ENCODE data around the gene MCM5. TPM values are rescaled to one million over a fixed set of nuclear protein-coding genes. Genes with fewer than 3 reads are reported as not detected.
A peak's percentile ranks its signal among the peaks of the same experiment; 100 is the strongest.

MCM5 gene
- total RNA-seq, 2 donors from 2014 or later = 7.9 to 9.3 TPM

GRCh38 chr22:35373781-35374180, 26.2 kb upstream of the MCM5 start:
- intact Hi-C loops (cut with DNase I) = no loop called here
- DNase-seq = no peak
- H3K4me1 ChIP-seq = peaks cover 30% of the 10 kb centered on the region
- ATAC-seq = no peak
- WGBS, 2 donors = 81 to 83% methylated on average over 6 of the region's 6 CpGs
- no peak overlapping the region for H3K27ac ChIP-seq
- H3K4me3 ChIP-seq = no peak overlapping the region
- TF ChIP-seq, protein P1, sequence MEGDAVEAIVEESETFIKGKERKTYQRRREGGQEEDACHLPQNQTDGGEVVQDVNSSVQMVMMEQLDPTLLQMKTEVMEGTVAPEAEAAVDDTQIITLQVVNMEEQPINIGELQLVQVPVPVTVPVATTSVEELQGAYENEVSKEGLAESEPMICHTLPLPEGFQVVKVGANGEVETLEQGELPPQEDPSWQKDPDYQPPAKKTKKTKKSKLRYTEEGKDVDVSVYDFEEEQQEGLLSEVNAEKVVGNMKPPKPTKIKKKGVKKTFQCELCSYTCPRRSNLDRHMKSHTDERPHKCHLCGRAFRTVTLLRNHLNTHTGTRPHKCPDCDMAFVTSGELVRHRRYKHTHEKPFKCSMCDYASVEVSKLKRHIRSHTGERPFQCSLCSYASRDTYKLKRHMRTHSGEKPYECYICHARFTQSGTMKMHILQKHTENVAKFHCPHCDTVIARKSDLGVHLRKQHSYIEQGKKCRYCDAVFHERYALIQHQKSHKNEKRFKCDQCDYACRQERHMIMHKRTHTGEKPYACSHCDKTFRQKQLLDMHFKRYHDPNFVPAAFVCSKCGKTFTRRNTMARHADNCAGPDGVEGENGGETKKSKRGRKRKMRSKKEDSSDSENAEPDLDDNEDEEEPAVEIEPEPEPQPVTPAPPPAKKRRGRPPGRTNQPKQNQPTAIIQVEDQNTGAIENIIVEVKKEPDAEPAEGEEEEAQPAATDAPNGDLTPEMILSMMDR (IDR thresholded peaks at IDR 0.05) = no peak
- TF ChIP-seq POLR2A (IDR thresholded peaks at IDR 0.05) = no peak
- H3K27me3 ChIP-seq = no peaks in the 10 kb centered on the region
- no peaks in the 10 kb centered on the region for H3K36me3 ChIP-seq (replicated peaks in 1 of 2; ENCODE audit: insufficient read depth in 1 of 2, low read depth in 2 of 2)
- H3K9me3 ChIP-seq = no peaks in the 10 kb centered on the region

- WGBS, 2 donors = 66 to 88% methylated on average over 3 of the region's 3 CpGs
- peaks cover 37% of the 10 kb centered on the region for H3K4me1 ChIP-seq
- H3K36me3 ChIP-seq (replicated peaks in 1 of 2; ENCODE audit: insufficient read depth in 1 of 2, low read depth in 2 of 2) = no peaks in the 10 kb centered on the region
- H3K27ac ChIP-seq = no peak overlapping the region
- H3K4me3 ChIP-seq = no peak overlapping the region
- intact Hi-C loops (cut with DNase I) = no loop called here
- H3K9me3 ChIP-seq = no peaks in the 10 kb centered on the region
- ATAC-seq = no peak
- no peak for TF ChIP-seq POLR2A (IDR thresholded peaks at IDR 0.05)
- TF ChIP-seq, protein P1 (IDR thresholded peaks at IDR 0.05) = no peak
- H3K27me3 ChIP-seq = no peaks in the 10 kb centered on the region
- DNase-seq = no peak
These were observed 24.9 kb upstream of the MCM5 start for GRCh38 chr22:35375031-35375430.

GRCh38 chr22:35375526-35375925, 24.4 kb upstream of the MCM5 start:
- H3K4me3 ChIP-seq = no peak overlapping the region
- intact Hi-C loops (cut with DNase I) = no loop called here
- no peak for DNase-seq
- WGBS, 2 donors = 77 to 81% methylated on average over 8 of the region's 8 CpGs
- H3K4me1 ChIP-seq = peaks cover 40% of the 10 kb centered on the region
- TF ChIP-seq POLR2A (IDR thresholded peaks at IDR 0.05) = no peak
- TF ChIP-seq, protein P1 (IDR thresholded peaks at IDR 0.05) = no peak
- H3K27ac ChIP-seq = no peak overlapping the region
- no peaks in the 10 kb centered on the region for H3K36me3 ChIP-seq (replicated peaks in 1 of 2; ENCODE audit: insufficient read depth in 1 of 2, low read depth in 2 of 2)
- ATAC-seq = no peak
- no peaks in the 10 kb centered on the region for H3K9me3 ChIP-seq
- H3K27me3 ChIP-seq = no peaks in the 10 kb centered on the region

GRCh38 chr22:35376728-35377472, 23.0 kb upstream of the MCM5 start:
- peak overlapping the region; percentile 56 to 76 (median 72) for H3K27ac ChIP-seq
- TF ChIP-seq, protein P1 (IDR thresholded peaks at IDR 0.05) = peak in 1 of 7 experiments; percentile 7
- peak in 1 of 3 donors; percentile 14 for TF ChIP-seq POLR2A (IDR thresholded peaks at IDR 0.05)
- peaks cover 45% of the 10 kb centered on the region for H3K4me1 ChIP-seq
- no peak overlapping the region for H3K4me3 ChIP-seq
- H3K27me3 ChIP-seq = no peaks in the 10 kb centered on the region
- DNase-seq (peak; percentile 94 to 98 (median 94)), ATAC-seq (peak; percentile 77)
- H3K9me3 ChIP-seq = no peaks in the 10 kb centered on the region
- 8 to 9% methylated on average over 11 to 17 of the region's 17 CpGs for WGBS, 2 donors
- intact Hi-C loops (cut with DNase I) = no loop called here
- H3K36me3 ChIP-seq (replicated peaks in 1 of 2; ENCODE audit: insufficient read depth in 1 of 2, low read depth in 2 of 2) = no peaks in the 10 kb centered on the region

GRCh38 chr22:35377735-35378134, 22.2 kb upstream of the MCM5 start:
- H3K27me3 ChIP-seq = no peaks in the 10 kb centered on the region
- intact Hi-C loops (cut with DNase I) = no loop called here
- DNase-seq = no peak

More at GRCh38 chr22:35377735-35378134, 22.2 kb upstream of the MCM5 start:
- 57 to 83% methylated on average over 3 of the region's 3 CpGs for WGBS, 2 donors
- Histone ChIP-seq H3K4me1 (peaks cover 39% of the 10 kb centered on the region), H3K27ac (peak overlapping the region in 3 of 4 donors; percentile 68 to 76 (median 76)), H3K36me3 (replicated peaks in 1 of 2; ENCODE audit: insufficient read depth in 1 of 2, low read depth in 2 of 2) (no peaks in the 10 kb centered on the region), H3K4me3 (no peak overlapping the region), H3K9me3 (no peaks in the 10 kb centered on the region)
- TF ChIP-seq, protein P1 (IDR thresholded peaks at IDR 0.05) = no peak
- no peak for ATAC-seq
